Lower lobe of right lung (tissue), 2 donors: ENCODE results near the gene ANKS6. TPM values are rescaled to one million over a fixed set of nuclear protein-coding genes. Genes with fewer than 3 reads are reported as not detected.

Experiments used
- ATAC-seq, 2 donors: fragments of 200-7000 bp; cut with Tn5 transposase; one replicate each; pipeline ENCODE4 v1.9.1; 2020 to 2022; ENCODE audit warnings: mild to moderate bottlenecking in 2 of 2, moderate library complexity in 2 of 2
- DNase-seq: peaks from one replicate; pipeline ENCODE4 v3.0.0-alpha.2; 2020
- H3K27ac ChIP-seq: fragments of 200-600 bp; one replicate; pipeline ENCODE4 v1.8.0; 2022
- H3K27me3 ChIP-seq: fragments of 200-600 bp; one replicate; pipeline ENCODE4 v1.8.0; 2022; ENCODE audit warnings: low read depth
- H3K36me3 ChIP-seq: fragments of 200-600 bp; one replicate; pipeline ENCODE4 v1.8.0; 2022; ENCODE audit warnings: mild to moderate bottlenecking
- H3K4me1 ChIP-seq: fragments of 200-600 bp; one replicate; pipeline ENCODE4 v1.8.0; 2022
- H3K4me3 ChIP-seq: fragments of 200-600 bp; one replicate; pipeline ENCODE4 v1.8.0; 2022; ENCODE audit warnings: mild to moderate bottlenecking
- H3K9me3 ChIP-seq: fragments of 200-600 bp; one replicate; pipeline ENCODE4 v1.8.0; 2022
- CTCF ChIP-seq: fragments of 200-600 bp; IDR thresholded peaks from one replicate; pipeline ENCODE4 v1.8.0; 2022; ENCODE audit warnings: antibody characterized with exemption, mild to moderate bottlenecking
- intact Hi-C: fragments of 100-400 bp; cut with DNase I; formaldehyde crosslinking; loops from one replicate; pipeline ENCODE4 v1.11.0; 2022
- total RNA-seq: library from RNA; stranded (reverse); fragmentation: NEBNext Ultra II Directional; extraction: Animal tissue kit (Norgen Biotek cat#: 25700); gene quantifications from one replicate; pipeline ENCODE4 v1.2.1, GENCODE V29; 2021
- donor health status: DM: no; HTN: yes; CAD: no; lungs with severe emphysema.

The ANKS6 gene
- total RNA-seq, 1 donor from 2014 or later = 16.5 TPM

DNA sequence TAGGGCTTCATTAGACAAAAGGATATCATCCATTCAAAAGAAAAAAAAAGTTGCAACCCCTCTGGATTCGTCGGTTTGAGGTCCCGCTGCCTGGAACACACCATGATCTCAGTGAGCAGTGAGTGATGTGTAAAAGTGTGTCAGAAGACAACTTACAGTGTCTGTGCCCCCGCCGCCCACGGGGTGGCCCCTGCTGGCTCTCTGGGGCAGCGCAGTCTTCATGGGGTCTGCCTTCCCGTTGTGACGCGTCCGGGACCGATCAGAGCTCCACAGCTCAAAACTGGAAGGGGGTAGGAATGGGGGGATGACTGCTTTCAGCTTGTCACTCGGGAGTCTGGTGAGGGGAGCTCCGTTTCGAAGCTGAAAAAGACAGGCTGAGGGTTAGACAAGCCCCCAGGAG, 22.6 kb downstream of the ANKS6 start:
- no peaks in the 10 kb centered on the region for H3K4me1 ChIP-seq
- no peaks in the 10 kb centered on the region for H3K27me3 ChIP-seq
- H3K4me3 ChIP-seq = no peak overlapping the region
- peaks cover 54% of the 10 kb centered on the region for H3K36me3 ChIP-seq
- H3K9me3 ChIP-seq = no peaks in the 10 kb centered on the region
- intact Hi-C loops = no loop called here
- no peak for TF ChIP-seq CTCF
- no peak overlapping the region for H3K27ac ChIP-seq
- DNase-seq (no peak), ATAC-seq (no peak)

- ATAC-seq = no peak
- intact Hi-C loops = no loop called here
- DNase-seq = no peak
- peaks cover 60% of the 10 kb centered on the region for H3K36me3 ChIP-seq
- no peak overlapping the region for H3K27ac ChIP-seq
- no peaks in the 10 kb centered on the region for H3K27me3 ChIP-seq
- no peaks in the 10 kb centered on the region for H3K9me3 ChIP-seq
- H3K4me3 ChIP-seq = no peak overlapping the region
- TF ChIP-seq CTCF = no peak
- H3K4me1 ChIP-seq = no peaks in the 10 kb centered on the region
Observed at GRCh38 chr9:98772364-98773155, 23.8 kb downstream of the ANKS6 start.

DNA sequence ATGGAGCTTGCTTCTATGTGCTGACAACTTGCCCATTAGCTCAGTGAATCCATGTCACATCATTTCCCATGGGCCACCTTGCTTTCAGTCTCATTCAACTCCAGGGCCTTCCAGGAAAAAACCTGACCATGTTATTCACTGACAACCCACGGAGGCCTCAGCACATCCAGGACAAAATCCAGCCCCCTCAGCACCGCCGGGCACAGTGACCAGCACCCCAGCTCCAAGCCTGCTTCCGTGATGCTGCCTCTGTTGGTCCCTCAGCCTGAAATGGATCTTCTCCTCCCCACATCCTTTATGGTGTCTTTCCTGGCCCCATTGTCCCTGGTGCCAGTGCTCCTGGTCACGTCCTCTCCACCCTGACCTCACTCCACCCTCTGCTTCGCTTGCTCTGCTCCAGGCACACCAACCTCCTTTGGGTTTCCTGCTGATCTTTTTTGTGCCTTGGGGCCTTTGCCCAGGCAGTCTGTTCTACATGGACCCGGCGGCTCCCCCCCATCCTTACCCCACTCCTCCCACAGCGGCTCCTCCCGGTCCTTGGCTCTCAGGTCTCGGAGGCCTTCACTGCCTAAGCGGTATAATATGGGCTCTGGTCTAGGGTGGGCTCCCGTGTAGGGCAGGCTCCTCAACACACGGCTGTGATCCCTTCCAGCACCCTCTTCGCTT, 25.0 kb downstream of the ANKS6 start:
- peaks cover 64% of the 10 kb centered on the region for H3K36me3 ChIP-seq
- DNase-seq = no peak
- no peaks in the 10 kb centered on the region for H3K27me3 ChIP-seq

GRCh38 chr9:98770717-98771116, 25.6 kb downstream of the ANKS6 start:
- ATAC-seq = no peak
- no peaks in the 10 kb centered on the region for H3K9me3 ChIP-seq
- H3K36me3 ChIP-seq = peaks cover 67% of the 10 kb centered on the region
- intact Hi-C loops = no loop called here
- no peak overlapping the region for H3K4me3 ChIP-seq
- H3K27me3 ChIP-seq = no peaks in the 10 kb centered on the region
- H3K27ac ChIP-seq = no peak overlapping the region
- H3K4me1 ChIP-seq = no peaks in the 10 kb centered on the region
- no peak for TF ChIP-seq CTCF
- DNase-seq = no peak

More for the DNA sequence above, 25.0 kb downstream of the ANKS6 start:
- intact Hi-C loops = no loop called here
- H3K27ac ChIP-seq = no peak overlapping the region
- ATAC-seq = no peak
- H3K4me1 ChIP-seq = no peaks in the 10 kb centered on the region
- no peak overlapping the region for H3K4me3 ChIP-seq
- no peak for TF ChIP-seq CTCF
- H3K9me3 ChIP-seq = no peaks in the 10 kb centered on the region

DNA sequence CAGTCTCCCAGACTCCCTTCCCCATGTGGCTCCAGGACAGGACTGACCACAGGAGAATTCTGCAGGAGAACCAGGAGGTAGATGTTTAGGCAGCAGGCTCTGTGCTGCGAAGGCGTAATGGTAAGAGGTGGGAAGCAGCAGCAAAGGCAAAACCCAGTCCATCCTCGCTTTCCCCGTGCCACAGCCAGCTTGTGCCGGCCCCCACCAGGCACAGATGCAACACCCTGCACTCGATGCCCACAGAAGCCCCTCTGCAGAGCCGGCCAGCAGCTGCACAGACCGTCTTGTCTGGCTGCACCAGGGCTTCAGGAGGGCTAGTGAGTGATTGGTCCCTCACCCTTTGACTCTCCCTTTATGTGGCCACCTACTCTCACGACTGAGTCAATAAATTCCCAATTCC, 28.0 kb downstream of the ANKS6 start:
- Histone ChIP-seq H3K27me3 (no peaks in the 10 kb centered on the region), H3K27ac (no peak overlapping the region), H3K36me3 (peaks cover 60% of the 10 kb centered on the region), H3K9me3 (no peaks in the 10 kb centered on the region), H3K4me1 (no peaks in the 10 kb centered on the region), H3K4me3 (no peak overlapping the region)
- DNase-seq = no peak
- TF ChIP-seq CTCF = no peak
- intact Hi-C loops = no loop called here
- ATAC-seq = no peak
